Endothelial cell of umbilical vein (primary cell): ENCODE results near the gene MPDZ. TPM values are rescaled to one million over a fixed set of nuclear protein-coding genes. Genes with fewer than 3 reads are reported as not detected.

Source experiments
- BruUV-seq: library from RNA; stranded (reverse); fragments of 400-500 nt; replicated peaks from 2 replicates; lab custom pipeline; 2021; lab: Mats Ljungman, UMichigan
- CTCF ChIA-PET: fragments of 300-600, 350-600 bp; sonication (Branson Sonifier 250); formaldehyde crosslinking; loops from one replicate; lab custom pipeline; 2021; ENCODE audit warnings: antibody characterized with exemption, inconsistent platforms; lab: Charles Lee
- POLR2A ChIA-PET: fragments of 300-600, 350-600 bp; sonication (Branson Sonifier 250); formaldehyde crosslinking; loops from one replicate; lab custom pipeline; 2021; ENCODE audit warnings: antibody characterized with exemption, inconsistent platforms; lab: Charles Lee
- DNase-seq: peaks from one replicate; pipeline ENCODE4 v3.0.0-alpha.2; 2011; ENCODE audit warnings: low read depth, low spot score
- FAIRE-seq: peaks from 2 replicates; lab custom pipeline; 2011; peaks lifted over from hg19 to GRCh38; lab: Jason Lieb, UNC
- H2AFZ ChIP-seq: 2 replicates; pipeline ENCODE4 v1.6.0; 2012; ENCODE audit warnings: low read depth, low read length, control low read depth, inconsistent platforms
- H3K27ac ChIP-seq: 2 replicates; pipeline ENCODE4 v1.5.1; 2011; ENCODE audit warnings: low read depth, mild to moderate bottlenecking, control low read depth, low read length, moderate library complexity; ENCODE audit not compliant: insufficient read depth
- H3K27me3 ChIP-seq, 2 experiments: 2 replicates each; pipeline versions ENCODE4 v1.6.0 to v1.6.1; 2011; ENCODE audit warnings: low read length in 2 of 2, mixed read lengths in 1 of 2; ENCODE audit not compliant: control insufficient read depth in 2 of 2, insufficient read depth in 2 of 2
- H3K36me3 ChIP-seq, 2 experiments: 2 replicates in 1 of 2; 3 replicates in 1 of 2; pipeline ENCODE4 v1.5.1; 2011; ENCODE audit warnings: low read length in 2 of 2, mild to moderate bottlenecking in 1 of 2, moderate library complexity in 1 of 2; ENCODE audit not compliant: control insufficient read depth in 2 of 2, insufficient read depth in 2 of 2; ENCODE audit errors: extremely low read depth in 1 of 2
- H3K4me1 ChIP-seq: 3 replicates; pipeline ENCODE4 v1.5.1; 2011; ENCODE audit warnings: mild to moderate bottlenecking, low read length; ENCODE audit not compliant: control insufficient read depth, insufficient read depth; ENCODE audit errors: extremely low read depth
- H3K4me2 ChIP-seq: 2 replicates; pipeline ENCODE4 v1.6.1; 2011; ENCODE audit warnings: low read length, control low read depth, mixed read lengths; ENCODE audit not compliant: insufficient read depth
- H3K4me3 ChIP-seq, 3 experiments: fragments of 200-600 bp in 1 of 3; sonication (generic), shearing (Covaris generic) in 1 of 3; replicated peaks in 1 of 3; 2 replicates each; pipeline ENCODE4 v1.5.1; 2011 to 2016; ENCODE audit warnings: control low read depth in 3 of 3, low read length in 3 of 3, mild to moderate bottlenecking in 2 of 3, inconsistent platforms in 1 of 3, low read depth in 1 of 3, moderate library complexity in 1 of 3; ENCODE audit not compliant: insufficient read depth in 1 of 3
- H3K79me2 ChIP-seq: 2 replicates; pipeline ENCODE4 v1.6.0; 2012; ENCODE audit warnings: low read length, inconsistent platforms; ENCODE audit not compliant: control insufficient read depth, insufficient read depth
- H3K9ac ChIP-seq: replicated peaks from 2 replicates; pipeline ENCODE3; 2011; ENCODE audit warnings: low read length, control low read depth; ENCODE audit not compliant: insufficient read depth; ENCODE audit errors: extremely low read depth
- H3K9me1 ChIP-seq: replicated peaks from 3 replicates; pipeline ENCODE4 v1.6.0; 2011; ENCODE audit warnings: mild to moderate bottlenecking, low read length; ENCODE audit not compliant: control insufficient read depth, insufficient read depth; ENCODE audit errors: extremely low read depth
- H3K9me3 ChIP-seq: replicated peaks from 2 replicates; pipeline ENCODE4 v1.5.1; 2012; ENCODE audit warnings: low read length, inconsistent platforms; ENCODE audit not compliant: control insufficient read depth, insufficient read depth
- H4K20me1 ChIP-seq: replicated peaks from 2 replicates; pipeline ENCODE3; 2011; ENCODE audit warnings: mild to moderate bottlenecking, low read length; ENCODE audit not compliant: control insufficient read depth, insufficient read depth; ENCODE audit errors: extremely low read depth
- EZH2 ChIP-seq: IDR thresholded peaks from 2 replicates; pipeline ENCODE4 v1.6.1; 2012; ENCODE audit warnings: borderline replicate concordance, low read depth, mild to moderate bottlenecking, moderate library complexity, low read length, inconsistent platforms; ENCODE audit not compliant: severe bottlenecking
- FOS ChIP-seq: IDR thresholded peaks from 2 replicates; pipeline ENCODE4 v1.6.1; 2011; ENCODE audit warnings: mild to moderate bottlenecking, low read length, moderate library complexity, borderline replicate concordance; ENCODE audit not compliant: insufficient read depth
- GATA2 ChIP-seq: IDR thresholded peaks from 2 replicates; pipeline ENCODE4 v1.7.0; 2011; ENCODE audit warnings: low read depth, mild to moderate bottlenecking, moderate library complexity, mixed read lengths, low read length; ENCODE audit not compliant: insufficient read length, insufficient read depth
- JUN ChIP-seq: IDR thresholded peaks from 2 replicates; pipeline ENCODE4 v1.6.1; 2011; ENCODE audit warnings: borderline replicate concordance, low read depth; ENCODE audit not compliant: insufficient read length, insufficient read depth
- MYC ChIP-seq: IDR thresholded peaks from one replicate; pipeline ENCODE4 v1.6.1; 2011; ENCODE audit warnings: mild to moderate bottlenecking, low read depth, low read length
- POLR2A ChIP-seq: IDR thresholded peaks from 2 replicates; pipeline ENCODE4 v1.6.1; 2012; ENCODE audit warnings: low read depth, mild to moderate bottlenecking, control low read depth, low read length
- POLR2AphosphoS5 ChIP-seq: IDR thresholded peaks from 2 replicates; pipeline ENCODE4 v1.6.1; 2012; ENCODE audit warnings: low read depth, mild to moderate bottlenecking, control low read depth, low read length, moderate library complexity; ENCODE audit not compliant: insufficient read depth
- dilution Hi-C: fragments of 300-500 bp; cut with MboI; formaldehyde crosslinking; loops from one replicate; pipeline ENCODE4 v1.15.0; 2019; ENCODE audit warnings: low sequenced_read_pairs; ENCODE audit not compliant: extremely low pct_ligation_motif_present
- intact Hi-C: fragments of 100-400 bp; cut with micrococcal nuclease; formaldehyde crosslinking; loops from one replicate; pipeline ENCODE4 v1.10.0; 2022
- polyA plus RNA-seq, 4 experiments: library from polyadenylated mRNA; depleted of rRNA in 3 of 4; stranded (reverse) in 3 of 4; unstranded in 1 of 4; fragments of >200 nt; gene quantifications; 2 replicates each; pipeline versions ENCODE4 v1.2.1 to v1.2.3, GENCODE V29; 2011 to 2012; ENCODE audit warnings: missing spikeins in 1 of 4
- total RNA-seq: library from RNA; stranded (reverse); gene quantifications from 2 replicates; pipeline ENCODE4 v1.2.3, GENCODE V29; 2021
- TF ChIP-seq, protein P1 (sequence below), 2 donors: IDR thresholded peaks; 1 replicate in 1 of 2; 2 replicates in 1 of 2; pipeline ENCODE4 v1.5.1; 2011; ENCODE audit warnings: low read length in 2 of 2, mild to moderate bottlenecking in 2 of 2, moderate library complexity in 2 of 2, control low read depth in 1 of 2, inconsistent platforms in 1 of 2, low read depth in 1 of 2; ENCODE audit not compliant: insufficient read depth in 1 of 2; ENCODE audit errors: extremely low read depth in 1 of 2
- TF ChIP-seq, protein P2 (sequence below): IDR thresholded peaks from 2 replicates; pipeline ENCODE4 v1.6.1; 2011; ENCODE audit not compliant: insufficient read depth, insufficient read length

Gene MPDZ
- total and polyA plus RNA-seq, 2 donors (not counting 3 experiments of a cell fraction or from before 2014, with no cell fraction given) = 22.3 to 54.4 TPM

DNA sequence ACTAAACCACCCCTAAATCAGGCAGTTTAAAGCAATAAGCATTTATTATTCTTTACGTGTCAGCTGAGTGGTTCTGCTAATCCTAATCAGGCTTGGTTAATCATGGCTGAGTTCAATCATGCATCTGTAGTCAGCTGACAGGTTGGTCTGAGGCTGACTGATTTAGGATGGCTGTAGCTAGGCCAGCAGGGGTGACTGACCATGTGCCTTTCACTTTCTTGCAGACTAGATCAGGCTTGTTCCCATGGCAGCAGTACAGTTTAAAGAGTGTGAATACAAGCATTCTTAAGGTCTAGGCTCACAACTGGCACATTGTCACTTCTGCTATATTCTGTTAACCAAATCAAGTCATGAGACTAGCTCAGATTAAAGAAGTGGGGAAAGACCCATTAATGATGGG lies 16.1 kb upstream of the MPDZ start:
- ChIA-PET POLR2A (no interaction called here), CTCF (interaction anchor here (1.0 to 1.1 kb wide), 2 partner anchors 35 to 43 kb away, joined by 3 read pairs; no protein-coding TSS in a partner anchor)
- no peaks in the 10 kb centered on the region for H3K36me3 ChIP-seq
- dilution Hi-C loops (no loop called here), intact Hi-C loops (no loop called here)
- DNase-seq (no peak), FAIRE-seq (no peak)
- no peak overlapping the region for H2AFZ ChIP-seq
- H4K20me1 ChIP-seq = no peaks in the 10 kb centered on the region
- TF ChIP-seq, protein P1, sequence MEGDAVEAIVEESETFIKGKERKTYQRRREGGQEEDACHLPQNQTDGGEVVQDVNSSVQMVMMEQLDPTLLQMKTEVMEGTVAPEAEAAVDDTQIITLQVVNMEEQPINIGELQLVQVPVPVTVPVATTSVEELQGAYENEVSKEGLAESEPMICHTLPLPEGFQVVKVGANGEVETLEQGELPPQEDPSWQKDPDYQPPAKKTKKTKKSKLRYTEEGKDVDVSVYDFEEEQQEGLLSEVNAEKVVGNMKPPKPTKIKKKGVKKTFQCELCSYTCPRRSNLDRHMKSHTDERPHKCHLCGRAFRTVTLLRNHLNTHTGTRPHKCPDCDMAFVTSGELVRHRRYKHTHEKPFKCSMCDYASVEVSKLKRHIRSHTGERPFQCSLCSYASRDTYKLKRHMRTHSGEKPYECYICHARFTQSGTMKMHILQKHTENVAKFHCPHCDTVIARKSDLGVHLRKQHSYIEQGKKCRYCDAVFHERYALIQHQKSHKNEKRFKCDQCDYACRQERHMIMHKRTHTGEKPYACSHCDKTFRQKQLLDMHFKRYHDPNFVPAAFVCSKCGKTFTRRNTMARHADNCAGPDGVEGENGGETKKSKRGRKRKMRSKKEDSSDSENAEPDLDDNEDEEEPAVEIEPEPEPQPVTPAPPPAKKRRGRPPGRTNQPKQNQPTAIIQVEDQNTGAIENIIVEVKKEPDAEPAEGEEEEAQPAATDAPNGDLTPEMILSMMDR (IDR thresholded peaks at IDR 0.05; ENCODE audit: extremely low read depth in 1 of 2, insufficient read depth in 1 of 2, low read depth in 1 of 2, low read length in 2 of 2) = no peak
- no peak for TF ChIP-seq EZH2
- TF ChIP-seq MYC = no peak
- no peak for TF ChIP-seq POLR2AphosphoS5
- no peak for TF ChIP-seq GATA2
- no peak for TF ChIP-seq POLR2A
- no peak for TF ChIP-seq JUN
- TF ChIP-seq, protein P2, sequence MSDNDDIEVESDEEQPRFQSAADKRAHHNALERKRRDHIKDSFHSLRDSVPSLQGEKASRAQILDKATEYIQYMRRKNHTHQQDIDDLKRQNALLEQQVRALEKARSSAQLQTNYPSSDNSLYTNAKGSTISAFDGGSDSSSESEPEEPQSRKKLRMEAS = no peak
- no peak for TF ChIP-seq FOS
- no peak overlapping the region for H3K4me3 ChIP-seq
- H3K9me3 ChIP-seq = peaks cover 2% of the 10 kb centered on the region
- H3K9me1 ChIP-seq = no peaks in the 10 kb centered on the region
- no peak overlapping the region for H3K27ac ChIP-seq
- H3K79me2 ChIP-seq = no peaks in the 10 kb centered on the region
- no peaks in the 10 kb centered on the region for H3K4me1 ChIP-seq
- H3K9ac ChIP-seq = no peak overlapping the region
- no peaks in the 10 kb centered on the region for H3K27me3 ChIP-seq
- no TSS peak for BruUV-seq
- no peak overlapping the region for H3K4me2 ChIP-seq
